Kidney epithelial cell (primary cell): Measurements from ENCODE around the gene SLIT2. TPM values are rescaled to one million over a fixed set of nuclear protein-coding genes. Genes with fewer than 3 reads are reported as not detected.

Experiments
- DNase-seq: peaks from one replicate; pipeline ENCODE4 v3.0.0-alpha.2; 2010; ENCODE audit warnings: low read depth
- H3K27me3 ChIP-seq: 2 replicates; pipeline ENCODE4 v1.6.0; 2011; ENCODE audit warnings: low read length; ENCODE audit not compliant: control insufficient read depth, insufficient read depth
- H3K36me3 ChIP-seq: 2 replicates; pipeline ENCODE4 v1.5.1; 2011; ENCODE audit warnings: low read length; ENCODE audit not compliant: control insufficient read depth, insufficient read depth
- H3K4me3 ChIP-seq: 2 replicates; pipeline ENCODE4 v1.5.1; 2011; ENCODE audit warnings: low read depth, mild to moderate bottlenecking, control low read depth, low read length
- CTCF ChIP-seq: IDR thresholded peaks from 2 replicates; pipeline ENCODE4 v1.5.1; 2011; ENCODE audit warnings: mild to moderate bottlenecking, moderate library complexity, low read length, control low read depth, inconsistent platforms; ENCODE audit not compliant: insufficient read depth, poor library complexity, severe bottlenecking
- total RNA-seq: library from RNA; depleted of rRNA; stranded (reverse); fragments of >200 nt; gene quantifications from 2 replicates; pipeline ENCODE4 v1.2.3, GENCODE V29; 2015

SLIT2 gene
- total RNA-seq, 1 donor from 2014 or later, result 4.0 TPM

DNA sequence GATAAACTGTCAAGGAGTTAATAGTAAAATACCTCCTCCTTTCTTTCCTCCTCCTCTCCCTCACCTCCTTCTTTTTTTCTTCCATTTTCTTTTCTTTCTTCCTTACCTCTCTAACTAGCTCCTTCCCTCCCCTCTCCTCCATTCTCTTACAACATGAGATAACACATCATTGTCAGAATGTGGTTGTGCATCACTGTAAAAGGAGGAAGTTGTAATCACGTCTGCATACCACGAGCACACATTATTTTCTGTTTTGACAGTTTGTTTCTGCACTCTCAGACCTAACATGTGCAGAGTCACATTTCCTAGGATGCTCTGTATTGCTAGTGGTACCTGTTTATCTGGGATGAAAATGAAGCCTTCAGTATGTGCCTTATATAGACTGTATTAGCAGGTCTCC is 9.1 kb downstream of the SLIT2 start:
- no peak for TF ChIP-seq CTCF
- no peaks in the 10 kb centered on the region for H3K27me3 ChIP-seq
- no peak for DNase-seq
- H3K36me3 ChIP-seq, result no peaks in the 10 kb centered on the region
- H3K4me3 ChIP-seq, result no peak overlapping the region

DNA sequence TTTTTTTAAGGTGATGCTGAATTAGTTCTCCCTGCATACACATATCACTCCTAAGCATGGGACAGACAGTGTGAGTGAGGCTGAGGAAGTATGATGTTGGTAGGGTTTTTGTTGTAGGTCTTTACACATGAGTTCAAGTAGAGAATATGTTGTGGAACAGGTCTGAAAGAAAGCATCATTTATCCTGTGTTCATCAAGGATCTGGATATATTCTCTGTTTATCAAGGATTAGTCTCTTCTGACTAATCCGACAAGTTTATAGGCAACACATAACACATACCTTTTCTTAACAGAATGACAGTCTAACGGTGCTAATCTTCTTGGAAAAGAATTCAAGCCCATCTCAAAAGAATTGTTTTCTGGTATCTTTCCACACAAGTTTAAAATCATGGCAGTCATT is 10.5 kb downstream of the SLIT2 start:
- Histone ChIP-seq H3K27me3 (no peaks in the 10 kb centered on the region), H3K4me3 (no peak overlapping the region), H3K36me3 (no peaks in the 10 kb centered on the region)
- DNase-seq, result no peak
- no peak for TF ChIP-seq CTCF

DNA sequence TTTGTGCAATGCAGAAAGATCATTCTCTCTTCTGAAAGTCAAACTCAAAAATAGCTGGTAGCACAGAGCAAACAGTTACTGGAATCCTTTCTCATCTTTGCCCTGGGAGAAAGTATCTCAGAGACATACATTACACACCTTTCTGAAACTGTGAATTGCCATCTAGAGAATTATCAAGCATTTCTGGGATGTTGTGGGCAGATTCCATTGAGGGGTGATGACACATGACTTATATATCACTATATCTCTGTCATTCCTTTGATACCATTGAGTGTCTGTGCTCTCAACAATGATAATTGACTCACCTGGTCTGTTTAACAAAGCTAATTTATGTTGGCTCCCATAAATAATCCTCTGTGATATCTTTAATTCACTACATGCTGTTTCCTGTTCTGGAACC is 13.0 kb downstream of the SLIT2 start:
- TF ChIP-seq CTCF, result no peak
- H3K36me3 ChIP-seq, result no peaks in the 10 kb centered on the region
- DNase-seq, result no peak
- H3K4me3 ChIP-seq, result no peak overlapping the region
- no peaks in the 10 kb centered on the region for H3K27me3 ChIP-seq

- H3K4me3 ChIP-seq, result no peak overlapping the region
- no peak for DNase-seq
- H3K27me3 ChIP-seq, result no peaks in the 10 kb centered on the region
- TF ChIP-seq CTCF, result no peak
- H3K36me3 ChIP-seq, result no peaks in the 10 kb centered on the region
Observed at GRCh38 chr4:20265726-20266125, 14.0 kb downstream of the SLIT2 start.

DNA sequence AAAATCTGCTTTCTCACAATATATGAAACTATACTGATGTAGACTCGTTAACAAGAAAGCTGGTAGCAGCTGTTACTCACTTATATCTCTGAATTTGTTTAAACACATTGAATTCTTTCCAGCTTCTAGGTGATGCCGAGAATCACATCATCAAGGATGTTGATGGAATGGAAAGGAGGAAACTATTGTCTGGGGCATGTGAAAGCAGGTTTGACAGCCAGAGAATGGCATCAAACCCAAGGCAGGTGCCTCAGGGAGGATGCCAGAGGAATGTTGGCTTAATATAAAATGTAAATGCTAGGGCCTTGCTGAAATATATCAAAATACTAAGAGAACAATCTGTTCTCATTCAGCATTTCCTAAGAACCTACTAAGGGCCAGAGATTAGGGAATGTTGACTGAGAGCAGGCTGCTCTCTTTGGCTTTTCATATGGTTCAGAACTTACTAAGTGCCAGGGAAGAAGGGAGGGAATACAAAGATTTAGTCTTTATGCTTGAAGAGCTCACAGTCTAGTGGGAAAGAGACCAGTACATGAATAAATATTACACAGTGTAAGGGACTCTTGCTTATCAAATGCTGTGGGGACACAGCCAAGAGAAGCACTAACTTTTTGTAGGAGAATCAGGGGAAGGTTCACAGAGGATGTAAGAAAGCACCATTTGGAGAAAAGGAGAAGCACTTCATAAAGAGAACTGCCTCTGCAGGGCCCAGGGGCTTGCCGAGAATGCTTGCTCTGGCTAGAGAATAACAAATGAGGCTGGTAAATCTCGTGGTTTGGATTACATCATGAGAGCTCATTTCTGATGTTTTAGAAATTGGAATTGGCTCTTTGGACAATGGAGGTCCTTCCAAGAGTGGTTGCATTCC is 14.7 kb downstream of the SLIT2 start:
- no peak for DNase-seq
- no peaks in the 10 kb centered on the region for H3K27me3 ChIP-seq

More for the DNA sequence above, 14.7 kb downstream of the SLIT2 start:
- no peak for TF ChIP-seq CTCF
- H3K4me3 ChIP-seq, result no peak overlapping the region
- H3K36me3 ChIP-seq, result no peaks in the 10 kb centered on the region
